GM23248 (cell line): ENCODE measurements around the gene ZNF275. TPM values are rescaled to one million over a fixed set of nuclear protein-coding genes. Genes with fewer than 3 reads are reported as not detected.

ENCODE experiments used
- DNase-seq: peaks from one replicate; pipeline ENCODE4 v3.0.0-alpha.2; 2015
- H2AFZ ChIP-seq: fragments of 200-600 bp; sonication (generic); 2 replicates; pipeline ENCODE4 v1.6.1; 2016; ENCODE audit warnings: antibody characterized with exemption
- H3F3A ChIP-seq: fragments of 200-600 bp; sonication (generic); 2 replicates; pipeline ENCODE4 v1.6.1; 2016; ENCODE audit warnings: mild to moderate bottlenecking, antibody characterized with exemption, mixed run types; ENCODE audit not compliant: insufficient read depth
- H3K27ac ChIP-seq: fragments of 200-600 bp; sonication (generic); 2 replicates; pipeline ENCODE4 v1.5.1; 2016; ENCODE audit warnings: mild to moderate bottlenecking
- H3K27me3 ChIP-seq: fragments of 200-600 bp; sonication (generic); replicated peaks from 2 replicates; pipeline ENCODE4 v1.6.1; 2016; ENCODE audit warnings: mild to moderate bottlenecking; ENCODE audit not compliant: insufficient read depth
- H3K36me3 ChIP-seq: fragments of 200-600 bp; sonication (generic); 2 replicates; pipeline ENCODE4 v1.6.1; 2016; ENCODE audit warnings: low read depth, mild to moderate bottlenecking
- H3K4me1 ChIP-seq: fragments of 200-600 bp; sonication (generic); 2 replicates; pipeline ENCODE4 v1.6.1; 2016; ENCODE audit warnings: mild to moderate bottlenecking; ENCODE audit not compliant: insufficient read depth
- H3K4me2 ChIP-seq: fragments of 200-600 bp; sonication (generic); one replicate; pipeline ENCODE4 v1.6.1; 2016; ENCODE audit warnings: mild to moderate bottlenecking; ENCODE audit not compliant: unreplicated experiment
- H3K4me3 ChIP-seq: fragments of 200-600 bp; sonication (generic); 2 replicates; pipeline ENCODE4 v1.5.1; 2016; ENCODE audit warnings: mild to moderate bottlenecking
- H3K79me2 ChIP-seq: fragments of 200-600 bp; sonication (generic); 2 replicates; pipeline ENCODE4 v1.6.1; 2016; ENCODE audit warnings: mild to moderate bottlenecking; ENCODE audit not compliant: insufficient read depth
- H3K9ac ChIP-seq: fragments of 200-600 bp; sonication (generic); 2 replicates; pipeline ENCODE4 v1.6.1; 2016; ENCODE audit warnings: mild to moderate bottlenecking
- H3K9me2 ChIP-seq: fragments of 200-600 bp; sonication (generic); 2 replicates; pipeline ENCODE4 v1.6.1; 2016; ENCODE audit warnings: mixed run types, mild to moderate bottlenecking, moderate library complexity; ENCODE audit not compliant: insufficient read depth
- H3K9me3 ChIP-seq: fragments of 200-600 bp; sonication (generic); one replicate; pipeline ENCODE4 v1.6.1; 2017; ENCODE audit warnings: low read depth
- H4K20me1 ChIP-seq: fragments of 200-600 bp; sonication (generic); 2 replicates; pipeline ENCODE4 v1.6.0; 2016; ENCODE audit not compliant: insufficient read depth
- EZH2 ChIP-seq: fragments of 200-600 bp; sonication (generic); IDR thresholded peaks from 2 replicates; pipeline ENCODE4 v1.6.1; 2018; ENCODE audit warnings: antibody characterized with exemption, mild to moderate bottlenecking; ENCODE audit not compliant: insufficient read depth, poor library complexity, severe bottlenecking
- EZH2phosphoT487 ChIP-seq: fragments of 200-600 bp; sonication (generic); IDR thresholded peaks from 2 replicates; pipeline ENCODE4 v1.6.1; 2018; ENCODE audit warnings: antibody characterized with exemption, moderate library complexity, mild to moderate bottlenecking, low read depth; ENCODE audit not compliant: insufficient read depth
- WGBS, 2 experiments: methylation state at CpG; one replicate each; pipeline ENCODE4 v1.1.6; 2015 to 2017; ENCODE audit warnings: low lambda C conversion rate in 2 of 2, low coverage in 1 of 2; ENCODE audit errors: missing lambda C conversion rate in 2 of 2; 5-methylcytosine and 5-hydroxymethylcytosine counted together
- in situ Hi-C: fragments of 300-500 bp; cut with MboI; formaldehyde crosslinking; loops from 2 replicates; pipeline ENCODE4 v1.15.0; 2020
- polyA plus RNA-seq: library from polyadenylated mRNA; unstranded; fragments of >200 nt; fragmentation: Nextera tagmentation; extraction: Ambion mirVana; gene quantifications from 2 replicates; pipeline ENCODE4 v1.2.1, GENCODE V29; 2016
- total RNA-seq: library from RNA; depleted of rRNA; stranded (reverse); fragments of >200 nt; shearing (Covaris generic); gene quantifications from 2 replicates; pipeline ENCODE4 v1.2.3, GENCODE V29; 2014

ZNF275 gene
- total and polyA plus RNA-seq, 2 experiments from 2014 or later = 6.5 to 11.5 TPM

DNA sequence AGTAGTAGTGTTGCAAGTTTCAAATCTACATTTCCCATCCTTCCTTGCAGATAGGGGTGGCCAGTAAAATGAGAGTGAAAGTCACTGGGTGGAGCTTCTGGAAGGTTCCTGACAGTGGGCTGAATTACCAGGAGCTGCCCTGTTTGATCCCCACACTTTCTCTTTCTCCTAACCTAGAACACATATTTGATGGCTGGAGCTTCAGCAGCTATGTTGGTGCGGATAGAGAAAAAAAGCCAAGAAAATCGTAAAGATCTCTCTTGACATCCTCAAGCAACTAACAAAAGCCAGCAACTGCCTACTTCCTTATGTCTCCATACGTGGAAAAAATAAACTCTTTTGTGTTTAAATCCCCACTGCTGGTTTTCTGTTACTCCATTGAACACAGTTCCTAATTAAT, 32.2 kb downstream of the ZNF275 start:
- H3K9me3 ChIP-seq = no peaks in the 10 kb centered on the region
- H3K27ac ChIP-seq = no peak overlapping the region
- H4K20me1 ChIP-seq = no peaks in the 10 kb centered on the region
- no peak overlapping the region for H3K9ac ChIP-seq
- no peaks in the 10 kb centered on the region for H3K36me3 ChIP-seq
- no peaks in the 10 kb centered on the region for H3F3A ChIP-seq
- H3K4me1 ChIP-seq = no peaks in the 10 kb centered on the region
- no peak for DNase-seq
- H3K4me3 ChIP-seq = no peak overlapping the region
- no peaks in the 10 kb centered on the region for H3K27me3 ChIP-seq
- H3K9me2 ChIP-seq = no peaks in the 10 kb centered on the region
- H3K79me2 ChIP-seq = no peaks in the 10 kb centered on the region
- WGBS, 2 experiments = 81 to 83% methylated on average over 2 to 3 of the region's 3 CpGs
- in situ Hi-C loops = no loop called here
- no peak overlapping the region for H2AFZ ChIP-seq
- no peak overlapping the region for H3K4me2 ChIP-seq
- TF ChIP-seq EZH2phosphoT487 (no peak), EZH2 (no peak)

DNA sequence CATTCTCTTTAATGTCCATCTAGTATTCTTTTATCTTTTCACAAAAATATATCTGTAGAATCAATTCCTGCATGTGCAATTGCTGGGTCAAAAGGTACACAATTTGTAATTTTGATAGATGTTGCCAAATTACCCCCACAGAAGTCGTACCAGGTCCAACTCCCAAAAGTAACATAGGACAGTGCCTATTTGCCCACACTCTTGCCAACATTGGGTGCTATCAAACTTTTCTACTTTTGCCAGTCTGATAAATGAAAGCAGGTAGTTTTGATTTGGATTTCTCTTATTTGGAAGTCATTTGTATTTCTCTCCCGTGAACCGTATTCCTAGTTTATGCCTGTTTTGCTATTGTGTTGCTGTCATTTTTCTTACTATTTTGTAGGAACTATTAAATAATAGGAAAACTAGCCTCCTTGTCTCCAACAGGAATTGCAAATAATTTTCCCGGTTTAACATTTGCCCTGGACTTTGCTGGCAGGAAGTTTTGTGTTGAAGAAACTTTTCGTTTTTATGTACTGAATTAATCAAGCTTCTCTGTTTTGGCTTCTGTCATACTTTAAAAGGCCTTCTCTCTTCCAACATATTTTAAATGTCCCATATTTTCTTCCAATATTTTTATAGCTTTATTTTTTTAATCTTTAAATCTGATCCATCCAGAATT, 33.1 kb downstream of the ZNF275 start:
- H3F3A ChIP-seq = no peaks in the 10 kb centered on the region
- TF ChIP-seq EZH2 (no peak), EZH2phosphoT487 (no peak)

DNA sequence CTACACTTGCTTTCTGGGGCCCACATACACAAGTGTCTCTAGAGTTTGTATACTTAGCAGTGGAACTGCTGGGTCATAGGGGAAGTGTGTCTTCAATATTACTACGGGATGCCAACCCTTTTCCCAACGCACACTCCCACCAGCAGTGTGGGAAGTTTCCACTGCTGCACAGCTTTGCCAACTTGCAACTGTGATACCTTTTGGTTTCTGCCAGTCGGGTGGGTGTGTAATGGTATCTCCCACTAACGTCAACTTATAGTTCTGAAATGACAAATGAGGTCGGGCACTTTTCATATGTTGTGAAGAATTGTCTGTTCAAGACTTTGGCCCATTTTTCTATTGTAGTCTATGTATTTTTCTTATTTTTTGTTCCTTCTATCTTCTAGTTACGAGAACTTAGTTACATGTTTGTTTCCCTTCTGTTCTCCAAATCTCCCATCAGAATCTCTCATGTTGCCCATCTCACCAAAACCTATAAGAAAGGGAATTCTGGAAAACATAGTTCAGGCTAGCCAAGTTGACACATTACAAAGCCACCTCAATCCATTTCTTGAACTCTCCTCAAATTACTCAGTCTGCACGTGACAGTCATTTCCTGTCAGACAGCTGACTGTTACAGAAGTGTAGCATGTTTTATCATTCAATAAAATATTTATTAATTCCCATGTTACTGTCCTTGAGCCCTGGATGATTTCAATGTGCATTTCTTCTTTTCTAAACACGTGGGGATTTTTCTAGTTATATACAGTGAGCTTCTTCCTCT, 36.5 kb downstream of the ZNF275 start:
- in situ Hi-C loops = no loop called here
- Histone ChIP-seq H3K4me3 (no peak overlapping the region), H3K79me2 (no peaks in the 10 kb centered on the region), H2AFZ (no peak overlapping the region), H3K4me1 (no peaks in the 10 kb centered on the region), H3K9ac (no peak overlapping the region), H4K20me1 (no peaks in the 10 kb centered on the region), H3K9me3 (no peaks in the 10 kb centered on the region), H3K27ac (no peak overlapping the region), H3K4me2 (no peak overlapping the region), H3F3A (no peaks in the 10 kb centered on the region), H3K27me3 (no peaks in the 10 kb centered on the region), H3K9me2 (no peaks in the 10 kb centered on the region), H3K36me3 (no peaks in the 10 kb centered on the region)
- no peak for DNase-seq
- 66 to 70% methylated on average over 8 of the region's 8 CpGs for WGBS, 2 experiments
- TF ChIP-seq EZH2 (no peak), EZH2phosphoT487 (no peak)

More for the DNA sequence above, 33.1 kb downstream of the ZNF275 start:
- WGBS, 2 experiments = 8 to 12% methylated on average over 5 of the region's 5 CpGs
- Histone ChIP-seq H3K79me2 (no peaks in the 10 kb centered on the region), H3K9ac (no peak overlapping the region), H3K4me3 (no peak overlapping the region), H3K4me1 (no peaks in the 10 kb centered on the region), H3K4me2 (no peak overlapping the region), H4K20me1 (no peaks in the 10 kb centered on the region), H3K36me3 (no peaks in the 10 kb centered on the region), H3K9me3 (no peaks in the 10 kb centered on the region), H3K9me2 (no peaks in the 10 kb centered on the region), H3K27ac (no peak overlapping the region), H3K27me3 (no peaks in the 10 kb centered on the region), H2AFZ (no peak overlapping the region)
- DNase-seq = no peak
- in situ Hi-C loops = no loop called here

DNA sequence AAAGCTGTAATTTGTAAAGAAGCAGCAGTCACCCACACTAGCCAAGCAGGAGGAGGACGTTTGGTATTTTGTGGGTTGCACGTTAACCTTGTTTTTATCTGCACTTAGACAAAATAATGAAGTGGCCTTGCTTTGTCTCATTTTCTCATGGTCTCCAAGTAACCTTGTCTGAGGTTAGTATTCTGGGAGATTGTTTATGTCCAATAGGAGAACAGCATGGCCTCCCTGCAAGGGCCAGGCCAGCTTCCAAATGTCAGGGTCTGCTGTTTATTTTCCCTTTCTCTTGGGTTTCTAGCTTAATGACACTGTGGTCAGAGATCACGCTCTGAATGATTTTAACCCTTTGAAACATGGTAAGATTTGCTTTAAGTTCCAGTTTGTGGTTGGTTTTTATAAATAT, 37.3 kb downstream of the ZNF275 start:
- TF ChIP-seq EZH2 (no peak), EZH2phosphoT487 (no peak)
- no peak overlapping the region for H3K4me2 ChIP-seq
- no peaks in the 10 kb centered on the region for H3K36me3 ChIP-seq
- no peak overlapping the region for H3K27ac ChIP-seq
- no peak overlapping the region for H3K4me3 ChIP-seq
- no peak overlapping the region for H3K9ac ChIP-seq
- in situ Hi-C loops = no loop called here
- H4K20me1 ChIP-seq = no peaks in the 10 kb centered on the region
- whole genome bisulfite sequencing, 2 experiments = 64 to 65% methylated on average over 3 of the region's 3 CpGs
- no peaks in the 10 kb centered on the region for H3F3A ChIP-seq
- H3K79me2 ChIP-seq = no peaks in the 10 kb centered on the region
- no peaks in the 10 kb centered on the region for H3K4me1 ChIP-seq
- H3K9me3 ChIP-seq = no peaks in the 10 kb centered on the region
- H2AFZ ChIP-seq = no peak overlapping the region
- DNase-seq = no peak
- no peaks in the 10 kb centered on the region for H3K9me2 ChIP-seq
- no peaks in the 10 kb centered on the region for H3K27me3 ChIP-seq
